Stimulated activated naive CD8-positive, alpha-beta T cell treated with anti-CD3 and anti-CD28 coated beads, Interleukin-15, Interleukin-2, amounts not matched to agents 100 ng/mL and 50 ng/mL, for 24 hours (primary cell): Measurements from ENCODE around the gene NDUFS6.

Experiments used
- H3K27ac Mint-ChIP-seq: one replicate; pipeline ENCODE4 v1.8.0; 2021; ENCODE audit warnings: mild to moderate bottlenecking, mixed read lengths
- H3K27me3 Mint-ChIP-seq: one replicate; pipeline ENCODE4 v1.8.0; 2021; ENCODE audit warnings: mixed read lengths
- H3K36me3 Mint-ChIP-seq: one replicate; pipeline ENCODE4 v1.8.0; 2021; ENCODE audit warnings: low read depth, mixed read lengths
- H3K4me1 Mint-ChIP-seq: one replicate; pipeline ENCODE4 v1.8.0; 2021; ENCODE audit warnings: low read depth, mixed read lengths
- H3K4me3 Mint-ChIP-seq: one replicate; pipeline ENCODE4 v1.8.0; 2021; ENCODE audit warnings: mild to moderate bottlenecking, mixed read lengths
- H3K9me3 Mint-ChIP-seq: one replicate; pipeline ENCODE4 v1.8.0; 2021; ENCODE audit warnings: mixed read lengths

The NDUFS6 gene

DNA sequence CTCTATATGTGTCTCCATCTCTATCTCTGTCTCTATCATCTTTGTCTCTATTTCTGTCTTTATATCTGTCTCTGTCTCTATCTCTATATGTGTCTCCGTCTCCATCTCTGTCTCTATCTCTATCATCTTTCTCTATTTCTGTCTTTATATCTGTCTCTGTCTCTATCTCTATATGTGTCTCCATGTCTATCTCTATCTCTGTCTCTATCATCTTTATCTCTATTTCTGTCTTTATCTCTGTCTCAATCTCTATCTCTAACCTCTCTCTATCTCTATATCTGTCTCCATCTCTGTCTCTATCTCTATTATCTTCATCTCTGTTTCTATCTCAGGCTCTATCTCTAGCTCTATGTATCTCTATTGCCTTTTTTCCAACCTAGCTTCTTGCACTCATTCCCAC, 44.5 kb downstream of the NDUFS6 start:
- Mint-ChIP-seq H3K4me1 (no peaks in the 10 kb centered on the region), H3K36me3 (no peaks in the 10 kb centered on the region), H3K4me3 (no peak overlapping the region), H3K9me3 (no peaks in the 10 kb centered on the region), H3K27me3 (peaks cover 37% of the 10 kb centered on the region), H3K27ac (no peak overlapping the region)

DNA sequence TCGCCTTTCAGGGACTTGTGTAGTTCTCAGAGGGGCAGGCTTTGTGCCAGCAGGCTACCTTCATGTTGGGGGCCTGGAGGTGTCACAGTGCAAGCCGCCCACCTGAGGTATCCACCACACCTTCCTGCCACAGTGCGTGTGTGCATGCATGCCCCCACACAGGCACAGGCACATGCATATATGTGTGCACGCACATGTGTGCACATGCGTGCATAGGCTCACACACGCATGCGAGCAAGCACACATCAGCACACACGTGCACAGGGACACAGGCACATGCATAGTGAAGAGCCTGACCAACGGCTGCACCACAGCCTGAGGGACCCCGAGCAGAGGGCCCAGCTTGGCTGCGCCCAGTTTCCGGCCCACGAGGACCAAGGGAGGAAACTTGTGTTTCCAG, 45.4 kb downstream of the NDUFS6 start:
- Mint-ChIP-seq H3K27ac (no peak overlapping the region), H3K27me3 (peaks cover 44% of the 10 kb centered on the region), H3K36me3 (no peaks in the 10 kb centered on the region), H3K4me3 (no peak overlapping the region), H3K4me1 (no peaks in the 10 kb centered on the region), H3K9me3 (no peaks in the 10 kb centered on the region)

DNA sequence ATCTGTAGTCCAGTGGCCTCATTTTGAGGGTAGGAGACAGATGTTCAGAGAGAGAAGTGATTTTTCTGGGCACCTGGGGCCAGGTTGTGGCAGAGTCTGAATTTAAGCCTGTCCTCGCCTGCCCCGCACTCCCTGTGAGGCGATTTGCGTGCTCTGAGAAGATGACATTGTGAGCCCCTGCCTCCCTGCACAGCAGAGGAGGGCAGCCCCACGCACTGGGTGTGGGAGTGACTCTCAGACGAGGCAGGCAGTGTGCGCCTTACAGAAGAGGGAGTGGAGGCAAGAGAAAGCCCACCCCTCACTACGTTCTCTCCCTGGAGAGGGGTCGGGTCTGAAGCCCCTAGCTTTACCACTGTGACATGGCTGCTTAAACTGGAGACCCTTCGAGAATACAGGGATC, 45.8 kb downstream of the NDUFS6 start:
- no peak overlapping the region for H3K27ac Mint-ChIP-seq
- no peaks in the 10 kb centered on the region for H3K9me3 Mint-ChIP-seq
- no peaks in the 10 kb centered on the region for H3K36me3 Mint-ChIP-seq
- peaks cover 46% of the 10 kb centered on the region for H3K27me3 Mint-ChIP-seq
- no peaks in the 10 kb centered on the region for H3K4me1 Mint-ChIP-seq
- no peak overlapping the region for H3K4me3 Mint-ChIP-seq

DNA sequence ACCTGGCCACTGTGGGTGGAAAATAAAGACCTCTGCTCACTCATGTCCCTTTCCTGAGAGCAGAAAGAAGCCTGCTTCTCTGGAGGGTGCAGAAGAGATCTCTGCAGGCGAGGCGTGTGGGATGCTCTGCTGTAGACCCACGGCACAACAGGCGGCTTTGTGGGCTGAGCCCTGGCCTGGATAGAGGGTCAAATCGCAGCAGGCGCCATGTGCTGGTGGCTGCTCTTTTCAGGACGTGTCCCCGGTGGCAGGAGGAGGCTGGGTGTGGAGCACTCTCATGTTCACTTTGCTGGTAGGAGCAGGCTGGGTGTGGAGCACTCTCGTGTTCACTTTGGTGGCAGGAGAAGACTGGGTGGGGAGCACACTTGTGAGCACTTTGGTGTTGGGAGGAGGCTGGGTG, 46.4 kb downstream of the NDUFS6 start:
- Mint-ChIP-seq H3K36me3 (no peaks in the 10 kb centered on the region), H3K4me1 (no peaks in the 10 kb centered on the region), H3K27ac (no peak overlapping the region), H3K9me3 (no peaks in the 10 kb centered on the region), H3K4me3 (no peak overlapping the region), H3K27me3 (peaks cover 43% of the 10 kb centered on the region)

DNA sequence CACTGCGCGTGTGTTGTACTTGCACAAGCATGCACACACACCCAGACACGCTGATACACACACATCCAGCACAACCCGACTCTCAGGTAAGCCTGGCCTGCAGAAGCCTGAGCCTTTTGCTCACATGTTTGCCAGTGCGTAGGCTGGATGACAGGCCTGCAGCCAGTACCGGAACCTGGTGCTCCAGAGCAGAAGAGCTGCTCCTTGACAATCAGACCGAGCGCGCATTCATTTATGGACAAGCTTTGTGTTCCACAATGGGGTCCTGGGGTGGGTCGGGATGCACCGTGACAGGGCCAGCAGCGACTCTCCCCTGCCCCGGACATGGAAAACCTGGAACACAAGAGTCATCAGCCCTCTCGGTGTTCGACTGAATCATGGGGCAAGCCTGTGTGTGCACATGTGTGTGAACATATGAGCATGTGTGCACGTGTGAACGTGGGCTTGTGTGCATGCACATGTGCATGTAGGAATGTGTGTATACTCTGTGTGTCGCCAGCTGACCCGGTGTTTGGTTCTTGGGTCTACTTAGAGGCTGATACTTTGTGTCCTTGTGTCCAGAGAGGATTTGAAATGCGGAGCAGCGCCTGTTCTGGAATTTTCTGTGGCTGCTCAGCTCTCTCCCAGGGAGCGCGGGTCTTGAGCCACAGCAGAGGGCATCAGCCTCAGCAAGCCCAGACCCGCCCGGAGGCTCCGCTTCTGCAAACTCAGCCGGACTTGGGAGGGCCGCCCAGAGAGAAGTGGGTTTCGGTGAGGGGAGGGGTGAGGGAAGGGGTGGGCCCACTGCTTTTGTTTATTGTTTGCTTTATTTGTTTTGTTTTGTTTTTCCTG, 49.3 kb downstream of the NDUFS6 start:
- H3K36me3 Mint-ChIP-seq = no peaks in the 10 kb centered on the region
- H3K9me3 Mint-ChIP-seq = no peaks in the 10 kb centered on the region
- H3K27me3 Mint-ChIP-seq = peaks cover 62% of the 10 kb centered on the region
- H3K27ac Mint-ChIP-seq = no peak overlapping the region
- no peak overlapping the region for H3K4me3 Mint-ChIP-seq
- H3K4me1 Mint-ChIP-seq = no peaks in the 10 kb centered on the region

DNA sequence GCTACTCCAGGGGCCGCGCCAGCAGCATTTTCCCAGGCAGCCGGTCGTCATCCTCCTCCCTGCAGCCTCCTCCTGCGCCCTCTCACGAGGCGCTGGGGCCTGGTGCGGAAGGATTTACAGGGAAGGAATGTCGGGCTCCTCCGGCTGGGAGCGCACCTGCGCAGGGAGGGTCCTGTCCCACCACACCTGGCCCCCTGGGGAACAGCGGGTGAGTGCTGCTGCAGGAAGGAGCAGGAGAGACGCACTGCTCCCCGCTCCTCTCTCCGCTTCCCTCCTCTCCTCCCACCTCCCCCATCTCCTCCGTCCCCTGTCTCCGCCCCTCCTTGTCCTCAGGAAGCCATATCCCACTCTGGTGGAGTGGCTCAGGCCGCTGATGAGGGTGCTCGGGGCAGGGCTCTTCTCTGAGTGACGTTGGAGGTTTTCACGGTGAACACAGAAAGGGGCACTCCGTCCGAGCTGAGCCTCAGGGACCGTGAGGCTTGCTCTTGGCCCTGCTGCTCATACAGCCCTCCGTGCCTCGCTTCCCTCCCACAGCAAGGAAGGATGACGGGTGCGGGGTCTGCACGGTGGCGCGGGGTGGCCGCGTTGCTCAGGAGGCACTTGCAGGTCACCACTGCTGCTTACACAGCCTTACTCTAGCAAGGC, 50.2 kb downstream of the NDUFS6 start:
- no peaks in the 10 kb centered on the region for H3K9me3 Mint-ChIP-seq
- H3K27ac Mint-ChIP-seq = no peak overlapping the region
- no peak overlapping the region for H3K4me3 Mint-ChIP-seq
- H3K36me3 Mint-ChIP-seq = no peaks in the 10 kb centered on the region
- peaks cover 62% of the 10 kb centered on the region for H3K27me3 Mint-ChIP-seq
- H3K4me1 Mint-ChIP-seq = no peaks in the 10 kb centered on the region

DNA sequence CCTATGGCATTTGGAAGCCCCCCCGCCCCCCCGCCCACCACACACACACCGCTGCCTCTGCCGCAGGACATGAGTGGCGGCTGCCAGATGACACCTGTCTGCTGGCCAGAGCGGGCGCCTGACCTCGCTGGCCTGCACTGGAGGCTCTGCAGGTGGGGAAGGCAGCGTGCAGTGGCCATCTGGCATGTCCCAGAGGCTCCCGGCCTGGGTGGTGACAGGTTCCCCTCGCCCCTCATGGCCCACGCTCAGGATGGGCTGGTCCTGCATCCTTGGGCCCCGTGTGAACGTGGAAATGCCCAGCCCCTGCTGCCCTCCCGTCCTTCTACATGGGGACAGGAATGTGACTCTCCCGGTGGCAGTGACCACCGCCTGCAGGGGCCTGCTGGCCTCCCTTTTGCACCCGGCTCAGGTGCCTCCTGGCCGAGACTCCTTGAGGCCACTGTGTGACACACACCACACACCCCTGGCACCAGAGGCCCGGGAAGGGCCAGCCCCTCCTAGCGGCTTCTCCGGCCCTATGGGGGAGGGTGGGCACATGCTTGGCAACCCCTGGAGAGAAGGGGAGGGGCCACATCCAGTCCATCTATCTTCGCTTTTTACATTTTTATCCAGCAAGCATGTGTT, 51.2 kb downstream of the NDUFS6 start:
- no peak overlapping the region for H3K27ac Mint-ChIP-seq
- H3K9me3 Mint-ChIP-seq = no peaks in the 10 kb centered on the region
- no peaks in the 10 kb centered on the region for H3K36me3 Mint-ChIP-seq
- H3K27me3 Mint-ChIP-seq = peaks cover 59% of the 10 kb centered on the region
- H3K4me1 Mint-ChIP-seq = no peaks in the 10 kb centered on the region
- no peak overlapping the region for H3K4me3 Mint-ChIP-seq

DNA sequence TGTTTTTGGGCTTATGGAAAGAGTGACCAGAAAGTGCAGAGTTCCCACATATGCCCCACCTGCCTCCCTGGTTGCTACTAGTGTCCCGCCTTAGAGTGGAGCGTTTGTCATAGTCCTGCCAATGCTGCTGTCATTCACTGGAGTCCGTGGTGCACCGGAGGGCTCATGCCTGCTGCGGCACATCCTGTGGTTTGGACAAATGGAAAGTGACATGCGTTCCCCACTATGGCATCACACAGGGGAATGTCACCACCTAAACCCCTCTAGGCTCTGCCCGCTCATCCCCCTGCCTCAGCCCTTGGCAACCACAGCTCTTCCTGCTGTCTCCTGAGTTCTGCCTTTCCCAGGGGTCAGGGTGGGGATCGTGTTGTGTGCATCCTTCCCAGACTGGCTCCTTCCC, 52.3 kb downstream of the NDUFS6 start:
- H3K27ac Mint-ChIP-seq = no peak overlapping the region
- H3K9me3 Mint-ChIP-seq = no peaks in the 10 kb centered on the region
- no peak overlapping the region for H3K4me3 Mint-ChIP-seq
- no peaks in the 10 kb centered on the region for H3K4me1 Mint-ChIP-seq
- peaks cover 51% of the 10 kb centered on the region for H3K27me3 Mint-ChIP-seq
- no peaks in the 10 kb centered on the region for H3K36me3 Mint-ChIP-seq

DNA sequence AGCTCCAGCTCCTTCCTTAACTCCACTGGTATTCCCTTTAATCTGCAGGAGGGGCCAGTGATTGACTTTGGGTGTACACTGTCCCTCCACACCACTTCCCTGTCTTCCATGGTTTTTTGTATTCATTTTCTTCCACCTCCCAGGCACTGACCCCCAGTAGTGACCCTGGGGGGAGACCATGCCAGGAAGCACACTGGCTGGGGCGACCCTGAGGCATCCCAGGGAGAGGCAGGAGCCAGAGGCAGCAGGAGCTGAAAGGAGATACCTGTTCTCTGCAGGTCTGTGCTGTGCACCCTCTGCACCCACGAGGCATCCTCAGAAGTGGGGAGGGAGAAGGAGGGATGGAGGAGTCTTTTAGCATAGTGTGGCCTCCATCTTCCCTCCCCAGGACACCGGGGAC, 53.9 kb downstream of the NDUFS6 start:
- H3K4me3 Mint-ChIP-seq = no peak overlapping the region
- H3K27ac Mint-ChIP-seq = no peak overlapping the region
- no peaks in the 10 kb centered on the region for H3K9me3 Mint-ChIP-seq
- H3K27me3 Mint-ChIP-seq = peaks cover 40% of the 10 kb centered on the region
- H3K36me3 Mint-ChIP-seq = no peaks in the 10 kb centered on the region
- no peaks in the 10 kb centered on the region for H3K4me1 Mint-ChIP-seq

DNA sequence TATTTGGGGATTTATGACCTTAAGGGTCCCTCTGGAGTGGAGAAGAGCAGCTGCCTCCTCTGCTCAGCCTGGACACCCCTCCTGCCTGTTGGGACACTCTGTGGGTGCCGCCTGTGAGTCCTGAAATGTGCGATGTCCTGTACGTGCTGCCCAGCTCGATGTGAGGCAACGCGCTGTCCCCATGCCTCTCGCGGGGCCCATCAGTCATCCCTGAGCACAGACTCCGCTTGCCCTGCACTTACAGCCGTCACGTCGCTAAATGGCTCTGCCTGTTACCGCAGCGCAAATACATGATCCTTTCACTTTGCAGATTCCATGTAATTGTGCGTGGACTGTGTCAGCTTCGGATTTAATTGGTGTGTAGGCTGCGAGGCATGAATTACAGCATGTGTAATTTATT, 54.4 kb downstream of the NDUFS6 start:
- Mint-ChIP-seq H3K27me3 (peaks cover 34% of the 10 kb centered on the region), H3K4me3 (no peak overlapping the region), H3K4me1 (no peaks in the 10 kb centered on the region), H3K27ac (no peak overlapping the region), H3K9me3 (no peaks in the 10 kb centered on the region), H3K36me3 (no peaks in the 10 kb centered on the region)

DNA sequence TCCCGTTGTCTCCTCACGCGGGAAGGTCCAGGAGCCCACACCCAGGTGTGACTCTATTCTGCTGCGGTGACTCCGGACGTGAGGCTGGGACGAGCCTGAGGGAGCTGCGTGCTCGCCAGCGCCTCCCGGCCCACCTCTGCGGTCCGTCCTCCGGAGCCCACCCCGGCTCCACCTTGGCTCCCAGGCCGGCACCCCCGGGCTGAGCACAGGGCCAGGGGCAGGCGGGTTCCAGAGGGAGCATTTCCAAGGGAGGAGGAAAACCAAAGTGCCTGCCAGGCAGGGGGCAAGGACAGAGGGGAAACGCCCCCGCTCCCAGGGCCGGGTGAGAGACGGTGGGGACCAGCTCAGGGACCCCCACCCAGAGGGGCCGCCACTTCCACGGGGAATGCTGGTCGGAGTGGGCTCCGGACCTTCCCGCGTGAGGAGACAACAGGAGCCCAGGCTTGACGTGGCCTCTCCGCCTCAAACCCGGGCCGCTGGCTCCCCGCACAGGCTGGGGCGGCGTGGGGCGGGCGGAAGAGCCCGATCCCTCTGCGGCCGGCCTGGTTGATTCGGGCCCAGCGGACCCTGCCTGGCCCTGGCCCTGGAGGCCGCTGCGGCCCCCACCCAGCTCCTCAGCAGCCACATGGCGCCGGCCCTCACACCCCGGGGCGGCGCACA, 55.5 kb downstream of the NDUFS6 start:
- H3K27ac Mint-ChIP-seq = no peak overlapping the region
- H3K4me3 Mint-ChIP-seq = no peak overlapping the region
- H3K4me1 Mint-ChIP-seq = no peaks in the 10 kb centered on the region
- H3K36me3 Mint-ChIP-seq = no peaks in the 10 kb centered on the region
- H3K27me3 Mint-ChIP-seq = peaks cover 25% of the 10 kb centered on the region
- no peaks in the 10 kb centered on the region for H3K9me3 Mint-ChIP-seq

DNA sequence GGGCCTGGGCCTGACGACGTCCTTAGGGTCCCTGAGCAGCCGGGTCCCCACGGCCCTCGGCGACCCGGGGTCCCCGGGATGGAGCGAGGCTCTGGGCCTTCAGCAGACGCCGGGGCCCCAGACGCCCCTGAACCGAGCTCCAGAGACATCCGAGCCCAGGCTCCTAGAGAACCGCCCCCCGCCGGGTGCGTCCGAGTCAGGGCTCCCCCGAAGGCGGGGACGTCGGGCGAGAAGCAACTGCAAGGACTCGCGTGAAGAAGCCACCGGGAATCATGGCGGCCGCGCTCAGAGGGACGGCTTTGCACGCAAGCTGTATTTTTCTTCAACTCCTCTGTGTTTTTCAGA, 56.0 kb downstream of the NDUFS6 start:
- Mint-ChIP-seq H3K4me1 (no peaks in the 10 kb centered on the region), H3K36me3 (no peaks in the 10 kb centered on the region), H3K27me3 (peaks cover 22% of the 10 kb centered on the region), H3K4me3 (no peak overlapping the region), H3K27ac (no peak overlapping the region), H3K9me3 (no peaks in the 10 kb centered on the region)

DNA sequence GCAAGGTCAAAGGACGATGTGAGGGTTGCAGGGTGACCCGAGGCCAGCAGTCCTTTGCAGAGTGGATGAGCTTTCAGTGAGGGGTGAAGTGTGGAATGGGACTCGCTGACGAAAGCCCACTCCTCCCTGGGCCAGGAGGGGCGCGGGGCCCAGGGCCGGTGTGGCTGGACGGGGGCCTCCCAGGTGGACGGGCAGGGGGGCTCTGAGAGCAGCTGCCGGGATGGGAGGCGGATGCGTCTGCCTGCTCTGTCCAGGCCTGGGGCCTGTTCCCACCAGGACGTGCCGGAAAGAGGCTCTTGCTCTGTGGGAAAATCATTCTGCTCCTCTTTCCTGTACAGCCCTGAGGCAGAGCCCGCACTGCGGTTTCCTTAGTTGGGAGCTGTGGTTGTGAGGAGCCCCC, 57.2 kb downstream of the NDUFS6 start:
- peaks cover 13% of the 10 kb centered on the region for H3K27me3 Mint-ChIP-seq
- H3K4me3 Mint-ChIP-seq = no peak overlapping the region
- H3K36me3 Mint-ChIP-seq = no peaks in the 10 kb centered on the region
- H3K9me3 Mint-ChIP-seq = no peaks in the 10 kb centered on the region
- H3K27ac Mint-ChIP-seq = no peak overlapping the region
- no peaks in the 10 kb centered on the region for H3K4me1 Mint-ChIP-seq

DNA sequence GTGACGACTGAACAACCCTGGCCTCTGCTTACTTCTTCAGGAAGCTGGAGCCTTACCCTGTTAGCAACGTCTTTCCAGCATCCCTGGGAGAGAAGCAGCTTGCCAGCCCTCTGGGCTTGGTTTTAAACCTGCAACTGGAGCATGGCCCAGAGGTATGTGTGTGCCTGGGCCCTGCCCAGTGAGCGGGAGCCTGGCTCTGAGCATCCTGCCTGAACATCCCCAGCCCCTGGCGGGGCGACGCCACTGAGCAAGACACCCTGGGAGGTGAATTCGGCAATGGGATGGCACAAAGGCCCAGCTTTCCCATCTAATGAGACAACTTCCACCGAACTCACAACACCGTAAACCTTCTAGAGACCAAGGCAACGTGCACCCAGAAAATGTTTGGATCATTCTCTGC, 57.9 kb downstream of the NDUFS6 start:
- H3K4me3 Mint-ChIP-seq = no peak overlapping the region
- no peaks in the 10 kb centered on the region for H3K36me3 Mint-ChIP-seq
- no peaks in the 10 kb centered on the region for H3K4me1 Mint-ChIP-seq
- no peak overlapping the region for H3K27ac Mint-ChIP-seq
- no peaks in the 10 kb centered on the region for H3K9me3 Mint-ChIP-seq
- H3K27me3 Mint-ChIP-seq = peaks cover 9% of the 10 kb centered on the region

DNA sequence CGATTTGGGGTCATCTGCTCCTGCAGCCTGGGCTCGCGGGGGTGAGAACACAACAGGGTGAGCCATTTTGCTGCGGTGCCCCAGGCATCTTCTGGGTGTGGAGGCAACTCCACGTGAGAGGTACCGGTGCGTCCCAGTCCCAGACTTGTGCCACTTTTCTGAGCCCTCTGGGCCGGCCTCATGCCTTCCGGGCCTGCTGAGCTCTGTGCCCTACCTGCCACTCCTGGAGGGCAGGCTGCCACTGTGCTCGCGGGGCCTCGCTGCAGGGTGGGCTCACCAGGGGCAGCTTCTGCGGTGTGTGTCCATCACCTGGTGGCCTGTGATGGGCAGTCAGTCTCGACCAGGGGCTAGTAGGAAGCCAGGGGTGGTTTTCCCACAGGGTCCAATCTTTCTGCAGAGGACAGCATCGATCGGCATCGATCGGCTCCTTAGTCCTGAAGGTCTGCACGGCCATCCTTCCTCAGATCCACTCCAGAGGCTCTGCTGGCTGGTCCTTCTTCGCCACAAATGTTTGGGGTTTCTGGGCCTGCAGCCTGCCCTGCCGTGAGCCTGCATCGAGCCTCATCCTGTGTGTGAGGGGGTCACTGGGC, 58.9 kb downstream of the NDUFS6 start:
- Mint-ChIP-seq H3K4me1 (no peaks in the 10 kb centered on the region), H3K4me3 (no peak overlapping the region), H3K27ac (no peak overlapping the region)

More for the DNA sequence above, 58.9 kb downstream of the NDUFS6 start:
- Mint-ChIP-seq H3K9me3 (no peaks in the 10 kb centered on the region), H3K36me3 (no peaks in the 10 kb centered on the region), H3K27me3 (peaks cover 8% of the 10 kb centered on the region)
